ENCODE data around the gene DENND10.

DENND10 gene

GRCh38 chr10:119070395-119071165, 33.3 kb upstream of the DENND10 start:
- ATAC-seq = no peak
- no peak for TF ChIP-seq TCF4 (CRISPR knock-in tag; IDR thresholded peaks at IDR 0.05; ENCODE audit: borderline replicate concordance)
- no peak for TF ChIP-seq ESRRG (CRISPR knock-in tag; IDR thresholded peaks at IDR 0.05)
- TF ChIP-seq ARNTL (CRISPR knock-in tag; IDR thresholded peaks at IDR 0.05; ENCODE audit: borderline replicate concordance, low read depth) = no peak
- no peak for TF ChIP-seq ZNF8 (CRISPR knock-in tag; IDR thresholded peaks at IDR 0.05)
- TF ChIP-seq SNAI2 (CRISPR knock-in tag; IDR thresholded peaks at IDR 0.05) = no peak
- no peak for TF ChIP-seq ZNF565 (CRISPR knock-in tag; conservative IDR thresholded peaks at IDR 0.05; ENCODE audit: low read depth)
- no peak for TF ChIP-seq PPARA (CRISPR knock-in tag; IDR thresholded peaks at IDR 0.05; ENCODE audit: borderline replicate concordance)
- TF ChIP-seq BACH2 (CRISPR knock-in tag; IDR thresholded peaks at IDR 0.05; ENCODE audit: borderline replicate concordance) = no peak
- TF ChIP-seq OSR1 (CRISPR knock-in tag; IDR thresholded peaks at IDR 0.05) = no peak
- TF ChIP-seq, protein P1, sequence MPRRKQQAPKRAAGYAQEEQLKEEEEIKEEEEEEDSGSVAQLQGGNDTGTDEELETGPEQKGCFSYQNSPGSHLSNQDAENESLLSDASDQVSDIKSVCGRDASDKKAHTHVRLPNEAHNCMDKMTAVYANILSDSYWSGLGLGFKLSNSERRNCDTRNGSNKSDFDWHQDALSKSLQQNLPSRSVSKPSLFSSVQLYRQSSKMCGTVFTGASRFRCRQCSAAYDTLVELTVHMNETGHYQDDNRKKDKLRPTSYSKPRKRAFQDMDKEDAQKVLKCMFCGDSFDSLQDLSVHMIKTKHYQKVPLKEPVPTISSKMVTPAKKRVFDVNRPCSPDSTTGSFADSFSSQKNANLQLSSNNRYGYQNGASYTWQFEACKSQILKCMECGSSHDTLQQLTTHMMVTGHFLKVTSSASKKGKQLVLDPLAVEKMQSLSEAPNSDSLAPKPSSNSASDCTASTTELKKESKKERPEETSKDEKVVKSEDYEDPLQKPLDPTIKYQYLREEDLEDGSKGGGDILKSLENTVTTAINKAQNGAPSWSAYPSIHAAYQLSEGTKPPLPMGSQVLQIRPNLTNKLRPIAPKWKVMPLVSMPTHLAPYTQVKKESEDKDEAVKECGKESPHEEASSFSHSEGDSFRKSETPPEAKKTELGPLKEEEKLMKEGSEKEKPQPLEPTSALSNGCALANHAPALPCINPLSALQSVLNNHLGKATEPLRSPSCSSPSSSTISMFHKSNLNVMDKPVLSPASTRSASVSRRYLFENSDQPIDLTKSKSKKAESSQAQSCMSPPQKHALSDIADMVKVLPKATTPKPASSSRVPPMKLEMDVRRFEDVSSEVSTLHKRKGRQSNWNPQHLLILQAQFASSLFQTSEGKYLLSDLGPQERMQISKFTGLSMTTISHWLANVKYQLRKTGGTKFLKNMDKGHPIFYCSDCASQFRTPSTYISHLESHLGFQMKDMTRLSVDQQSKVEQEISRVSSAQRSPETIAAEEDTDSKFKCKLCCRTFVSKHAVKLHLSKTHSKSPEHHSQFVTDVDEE (CRISPR knock-in tag; IDR thresholded peaks at IDR 0.05) = no peak
- TF ChIP-seq ZFP30 (CRISPR knock-in tag; IDR thresholded peaks at IDR 0.05) = no peak
- no peak for TF ChIP-seq RARB (CRISPR knock-in tag; IDR thresholded peaks at IDR 0.05)
- TF ChIP-seq, protein P2, sequence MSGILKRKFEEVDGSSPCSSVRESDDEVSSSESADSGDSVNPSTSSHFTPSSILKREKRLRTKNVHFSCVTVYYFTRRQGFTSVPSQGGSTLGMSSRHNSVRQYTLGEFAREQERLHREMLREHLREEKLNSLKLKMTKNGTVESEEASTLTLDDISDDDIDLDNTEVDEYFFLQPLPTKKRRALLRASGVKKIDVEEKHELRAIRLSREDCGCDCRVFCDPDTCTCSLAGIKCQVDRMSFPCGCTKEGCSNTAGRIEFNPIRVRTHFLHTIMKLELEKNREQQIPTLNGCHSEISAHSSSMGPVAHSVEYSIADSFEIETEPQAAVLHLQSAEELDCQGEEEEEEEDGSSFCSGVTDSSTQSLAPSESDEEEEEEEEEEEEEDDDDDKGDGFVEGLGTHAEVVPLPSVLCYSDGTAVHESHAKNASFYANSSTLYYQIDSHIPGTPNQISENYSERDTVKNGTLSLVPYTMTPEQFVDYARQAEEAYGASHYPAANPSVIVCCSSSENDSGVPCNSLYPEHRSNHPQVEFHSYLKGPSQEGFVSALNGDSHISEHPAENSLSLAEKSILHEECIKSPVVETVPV (CRISPR knock-in tag; IDR thresholded peaks at IDR 0.05) = no peak
- no peak for TF ChIP-seq ZC3H10 (CRISPR knock-in tag; IDR thresholded peaks at IDR 0.05)
- no peak for TF ChIP-seq ZFP3 (CRISPR knock-in tag; IDR thresholded peaks at IDR 0.05)

DNA sequence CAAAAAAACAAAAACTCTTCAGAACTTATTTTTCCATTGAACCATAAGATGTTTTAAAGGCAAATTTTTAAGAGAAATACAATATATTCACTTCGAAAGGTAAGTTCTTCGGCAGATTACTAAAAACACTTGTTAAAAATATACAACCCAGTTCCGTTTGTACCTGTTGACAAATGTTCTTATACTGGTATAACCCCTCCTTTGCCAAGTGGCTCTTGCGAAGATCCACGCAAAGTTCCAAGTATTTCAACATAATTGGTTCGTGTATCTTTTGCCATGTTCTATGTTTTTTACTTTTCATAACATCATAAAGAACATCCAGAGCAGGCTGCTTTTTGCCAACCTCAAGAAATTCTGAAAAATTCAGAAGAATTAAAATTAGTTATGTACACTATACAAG, 30.3 kb upstream of the DENND10 start:
- TF ChIP-seq OSR1 (CRISPR knock-in tag; IDR thresholded peaks at IDR 0.05) = no peak
- no peak for TF ChIP-seq ZC3H10 (CRISPR knock-in tag; IDR thresholded peaks at IDR 0.05)
- TF ChIP-seq BACH2 (CRISPR knock-in tag; IDR thresholded peaks at IDR 0.05; ENCODE audit: borderline replicate concordance) = no peak
- TF ChIP-seq CREB5 (CRISPR knock-in tag; IDR thresholded peaks at IDR 0.05; ENCODE audit: low read depth) = no peak
- no peak for TF ChIP-seq ISL1 (CRISPR knock-in tag; IDR thresholded peaks at IDR 0.05)
- no peak for TF ChIP-seq ZNF8 (CRISPR knock-in tag; IDR thresholded peaks at IDR 0.05)
- TF ChIP-seq ESRRG (CRISPR knock-in tag; IDR thresholded peaks at IDR 0.05) = no peak
- TF ChIP-seq TCF4 (CRISPR knock-in tag; IDR thresholded peaks at IDR 0.05; ENCODE audit: borderline replicate concordance) = no peak
- TF ChIP-seq ZFP3 (CRISPR knock-in tag; IDR thresholded peaks at IDR 0.05) = no peak
- TF ChIP-seq ARNTL (CRISPR knock-in tag; IDR thresholded peaks at IDR 0.05; ENCODE audit: borderline replicate concordance, low read depth) = no peak
- no peak for TF ChIP-seq GLIS3 (CRISPR knock-in tag; IDR thresholded peaks at IDR 0.05)
- TF ChIP-seq, protein P3, sequence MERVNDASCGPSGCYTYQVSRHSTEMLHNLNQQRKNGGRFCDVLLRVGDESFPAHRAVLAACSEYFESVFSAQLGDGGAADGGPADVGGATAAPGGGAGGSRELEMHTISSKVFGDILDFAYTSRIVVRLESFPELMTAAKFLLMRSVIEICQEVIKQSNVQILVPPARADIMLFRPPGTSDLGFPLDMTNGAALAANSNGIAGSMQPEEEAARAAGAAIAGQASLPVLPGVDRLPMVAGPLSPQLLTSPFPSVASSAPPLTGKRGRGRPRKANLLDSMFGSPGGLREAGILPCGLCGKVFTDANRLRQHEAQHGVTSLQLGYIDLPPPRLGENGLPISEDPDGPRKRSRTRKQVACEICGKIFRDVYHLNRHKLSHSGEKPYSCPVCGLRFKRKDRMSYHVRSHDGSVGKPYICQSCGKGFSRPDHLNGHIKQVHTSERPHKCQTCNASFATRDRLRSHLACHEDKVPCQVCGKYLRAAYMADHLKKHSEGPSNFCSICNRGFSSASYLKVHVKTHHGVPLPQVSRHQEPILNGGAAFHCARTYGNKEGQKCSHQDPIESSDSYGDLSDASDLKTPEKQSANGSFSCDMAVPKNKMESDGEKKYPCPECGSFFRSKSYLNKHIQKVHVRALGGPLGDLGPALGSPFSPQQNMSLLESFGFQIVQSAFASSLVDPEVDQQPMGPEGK (CRISPR knock-in tag; IDR thresholded peaks at IDR 0.05; ENCODE audit: borderline replicate concordance) = no peak
- TF ChIP-seq ZNF565 (CRISPR knock-in tag; conservative IDR thresholded peaks at IDR 0.05; ENCODE audit: low read depth) = no peak
- TF ChIP-seq POU6F1 (CRISPR knock-in tag; IDR thresholded peaks at IDR 0.05; ENCODE audit: borderline replicate concordance, low read depth) = no peak
- no peak for TF ChIP-seq ZFP30 (CRISPR knock-in tag; IDR thresholded peaks at IDR 0.05)
- no peak for TF ChIP-seq CSDC2 (CRISPR knock-in tag; IDR thresholded peaks at IDR 0.05)
- TF ChIP-seq RARB (CRISPR knock-in tag; IDR thresholded peaks at IDR 0.05) = no peak
- no peak for ATAC-seq
